Loucy (cell line): ENCODE measurements around the gene HOXC11.

ENCODE experiments used
- H2AFZ ChIP-seq: fragments of 200-600 bp; sonication (generic); 2 replicates; pipeline ENCODE4 v1.6.0; 2016; ENCODE audit warnings: antibody characterized with exemption, mild to moderate bottlenecking, low read length, moderate library complexity
- H3F3A ChIP-seq: fragments of 200-600 bp; 2 replicates; pipeline ENCODE4 v1.6.0; 2016; ENCODE audit warnings: antibody characterized with exemption, low read depth, mild to moderate bottlenecking
- H3K27me3 ChIP-seq: fragments of 200-600 bp; sonication (generic); 2 replicates; pipeline ENCODE4 v1.6.1; 2014; ENCODE audit warnings: low read length, mild to moderate bottlenecking; ENCODE audit not compliant: insufficient read depth, poor library complexity, severe bottlenecking
- H3K36me3 ChIP-seq: fragments of 200-600 bp; sonication (generic); 2 replicates; pipeline ENCODE4 v1.6.1; 2016; ENCODE audit warnings: low read length; ENCODE audit not compliant: insufficient read depth
- H3K4me1 ChIP-seq: fragments of 200-600 bp; sonication (generic); 2 replicates; pipeline ENCODE4 v1.5.1; 2014; ENCODE audit warnings: low read length, mild to moderate bottlenecking; ENCODE audit not compliant: insufficient read depth, poor library complexity, severe bottlenecking
- H3K4me2 ChIP-seq: fragments of 200-600 bp; sonication (generic); 2 replicates; pipeline ENCODE4 v1.6.0; 2014; ENCODE audit warnings: antibody characterized with exemption, low read length, low read depth, mild to moderate bottlenecking; ENCODE audit not compliant: poor library complexity, severe bottlenecking
- H3K4me3 ChIP-seq: fragments of 200-600 bp; sonication (generic); 2 replicates; pipeline ENCODE4 v1.5.1; 2014; ENCODE audit warnings: low read length, mild to moderate bottlenecking, mixed read lengths; ENCODE audit not compliant: poor library complexity, severe bottlenecking
- H3K79me2 ChIP-seq: fragments of 200-600 bp; sonication (generic); 2 replicates; pipeline ENCODE4 v1.6.1; 2014; ENCODE audit warnings: low read length; ENCODE audit not compliant: insufficient read depth
- H3K9ac ChIP-seq: fragments of 200-600 bp; sonication (generic); 2 replicates; pipeline ENCODE4 v1.6.0; 2014; ENCODE audit warnings: mild to moderate bottlenecking, low read depth, low read length, moderate library complexity; ENCODE audit not compliant: poor library complexity, severe bottlenecking
- H3K9me2 ChIP-seq: fragments of 200-600 bp; sonication (generic); replicated peaks from 2 replicates; pipeline ENCODE4 v1.6.1; 2016; ENCODE audit warnings: low read depth, low read length, mixed read lengths
- H3K9me3 ChIP-seq: fragments of 200-600 bp; sonication (generic); 2 replicates; pipeline ENCODE4 v1.6.1; 2014; ENCODE audit warnings: mild to moderate bottlenecking, antibody characterized with exemption, low read length, low read depth; ENCODE audit not compliant: insufficient read depth
- H4K20me1 ChIP-seq: fragments of 200-600 bp; sonication (generic); 2 replicates; pipeline ENCODE4 v1.6.0; 2014; ENCODE audit warnings: antibody characterized with exemption, low read length, mild to moderate bottlenecking; ENCODE audit not compliant: insufficient read depth, poor library complexity, severe bottlenecking
- CTCF ChIP-seq: fragments of 200-600 bp; sonication (generic); conservative IDR thresholded peaks from 2 replicates; pipeline ENCODE4 v1.5.1; 2014; ENCODE audit warnings: mild to moderate bottlenecking, antibody characterized with exemption, low read length
- EZH2phosphoT487 ChIP-seq: fragments of 200-600 bp; IDR thresholded peaks from 2 replicates; pipeline ENCODE4 v1.6.1; 2018; ENCODE audit warnings: antibody characterized with exemption, mild to moderate bottlenecking, moderate library complexity, borderline replicate concordance

HOXC11 gene

GRCh38 chr12:53969588-53970259, 3.2 kb upstream of the HOXC11 start:
- TF ChIP-seq CTCF (no peak), EZH2phosphoT487 (no peak)
- Histone ChIP-seq H3K4me3 (no peak overlapping the region), H2AFZ (no peak overlapping the region), H3K27me3 (no peaks in the 10 kb centered on the region), H3K79me2 (peaks cover 16% of the 10 kb centered on the region), H3K4me1 (peaks cover 21% of the 10 kb centered on the region), H3K4me2 (no peak overlapping the region), H3K9me2 (no peaks in the 10 kb centered on the region), H3K9me3 (no peaks in the 10 kb centered on the region), H3K9ac (no peak overlapping the region), H3K36me3 (no peaks in the 10 kb centered on the region), H4K20me1 (no peaks in the 10 kb centered on the region), H3F3A (no peaks in the 10 kb centered on the region)

GRCh38 chr12:53970451-53970850, 2.5 kb upstream of the HOXC11 start:
- H3K9me2 ChIP-seq = no peaks in the 10 kb centered on the region
- H3K79me2 ChIP-seq = peaks cover 16% of the 10 kb centered on the region
- TF ChIP-seq EZH2phosphoT487 (no peak), CTCF (no peak)
- H3K36me3 ChIP-seq = no peaks in the 10 kb centered on the region
- no peak overlapping the region for H3K9ac ChIP-seq
- no peak overlapping the region for H2AFZ ChIP-seq
- no peaks in the 10 kb centered on the region for H3K9me3 ChIP-seq
- H3K4me1 ChIP-seq = peaks cover 14% of the 10 kb centered on the region
- no peak overlapping the region for H3K4me2 ChIP-seq
- no peaks in the 10 kb centered on the region for H3F3A ChIP-seq
- no peak overlapping the region for H3K4me3 ChIP-seq
- H4K20me1 ChIP-seq = no peaks in the 10 kb centered on the region
- H3K27me3 ChIP-seq = no peaks in the 10 kb centered on the region

- peaks cover 16% of the 10 kb centered on the region for H3K79me2 ChIP-seq
- no peaks in the 10 kb centered on the region for H3K36me3 ChIP-seq
- no peak overlapping the region for H3K4me3 ChIP-seq
- no peak for TF ChIP-seq EZH2phosphoT487
- no peak for TF ChIP-seq CTCF
- no peaks in the 10 kb centered on the region for H3K27me3 ChIP-seq
- no peak overlapping the region for H3K9ac ChIP-seq
- H3K9me2 ChIP-seq = no peaks in the 10 kb centered on the region
- H2AFZ ChIP-seq = no peak overlapping the region
- no peaks in the 10 kb centered on the region for H4K20me1 ChIP-seq
- H3K9me3 ChIP-seq = no peaks in the 10 kb centered on the region
- H3K4me2 ChIP-seq = no peak overlapping the region
- H3K4me1 ChIP-seq = peaks cover 13% of the 10 kb centered on the region
- no peaks in the 10 kb centered on the region for H3F3A ChIP-seq
Observed at GRCh38 chr12:53971129-53971528, 1.8 kb upstream of the HOXC11 start.
